SK-N-DZ (cell line): ENCODE data around the gene TMEM208.

Source experiments
- DNase-seq: peaks from one replicate; pipeline ENCODE4 v3.0.0-alpha.2; 2015; ENCODE audit warnings: low spot score

TMEM208 gene

DNA sequence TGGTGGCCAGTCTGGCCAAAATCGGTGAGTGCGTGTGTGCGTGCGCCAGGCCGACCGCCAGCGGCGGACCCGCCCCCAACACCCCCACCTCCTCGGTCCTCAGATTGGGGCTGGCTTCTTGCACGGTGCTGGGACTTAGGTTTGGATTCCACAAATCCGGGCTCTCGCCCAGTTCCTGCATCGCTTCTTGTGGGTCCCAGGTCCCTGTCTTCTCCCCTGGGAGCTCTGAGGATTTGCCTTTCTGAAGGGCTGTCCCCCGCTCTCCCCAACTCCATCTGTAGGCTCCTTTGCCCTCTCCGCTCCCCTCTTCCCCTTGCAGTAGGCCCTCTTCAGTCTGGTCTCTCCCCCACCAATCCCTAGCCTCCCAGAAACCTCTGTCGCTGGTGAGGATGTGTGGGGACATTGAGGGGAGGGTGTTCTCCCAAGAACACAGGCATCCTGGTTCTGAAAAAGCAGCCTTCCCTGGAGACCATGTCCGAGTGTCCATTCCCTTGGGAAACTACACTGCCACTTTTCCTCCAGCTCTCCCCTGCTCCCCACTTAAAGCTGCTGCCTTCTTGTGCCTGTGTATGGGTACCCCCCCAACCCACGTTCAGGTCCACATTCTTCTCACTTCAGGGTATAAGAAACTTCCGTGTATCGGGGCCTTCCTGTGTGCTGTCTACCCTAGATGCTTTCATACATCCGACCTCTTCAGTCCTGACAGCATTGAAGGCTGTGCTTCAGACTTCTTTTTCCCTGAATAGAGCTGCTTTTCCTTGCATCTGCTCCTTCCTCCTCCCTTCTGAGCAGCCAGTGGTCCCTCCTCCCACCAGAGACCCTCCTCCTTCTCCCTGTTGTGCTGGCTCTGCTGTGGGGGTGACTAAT is 22.5 kb downstream of the TMEM208 start:
- DNase-seq: peak; percentile 42

DNA sequence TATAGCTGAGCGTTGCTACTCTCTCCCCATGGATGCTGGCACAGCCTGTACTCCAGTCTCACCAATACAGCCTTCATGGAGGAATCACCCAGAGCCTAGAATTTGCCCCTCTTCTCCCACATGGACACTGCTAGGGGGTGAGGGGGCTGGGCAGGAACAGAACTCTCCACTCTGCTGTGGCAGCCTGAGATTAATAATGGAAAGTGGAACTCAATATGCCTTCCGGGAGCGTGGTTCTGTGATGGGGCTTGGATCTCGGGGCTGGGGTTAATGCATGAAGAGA is 23.1 kb downstream of the TMEM208 start:
- DNase-seq: no peak

DNA sequence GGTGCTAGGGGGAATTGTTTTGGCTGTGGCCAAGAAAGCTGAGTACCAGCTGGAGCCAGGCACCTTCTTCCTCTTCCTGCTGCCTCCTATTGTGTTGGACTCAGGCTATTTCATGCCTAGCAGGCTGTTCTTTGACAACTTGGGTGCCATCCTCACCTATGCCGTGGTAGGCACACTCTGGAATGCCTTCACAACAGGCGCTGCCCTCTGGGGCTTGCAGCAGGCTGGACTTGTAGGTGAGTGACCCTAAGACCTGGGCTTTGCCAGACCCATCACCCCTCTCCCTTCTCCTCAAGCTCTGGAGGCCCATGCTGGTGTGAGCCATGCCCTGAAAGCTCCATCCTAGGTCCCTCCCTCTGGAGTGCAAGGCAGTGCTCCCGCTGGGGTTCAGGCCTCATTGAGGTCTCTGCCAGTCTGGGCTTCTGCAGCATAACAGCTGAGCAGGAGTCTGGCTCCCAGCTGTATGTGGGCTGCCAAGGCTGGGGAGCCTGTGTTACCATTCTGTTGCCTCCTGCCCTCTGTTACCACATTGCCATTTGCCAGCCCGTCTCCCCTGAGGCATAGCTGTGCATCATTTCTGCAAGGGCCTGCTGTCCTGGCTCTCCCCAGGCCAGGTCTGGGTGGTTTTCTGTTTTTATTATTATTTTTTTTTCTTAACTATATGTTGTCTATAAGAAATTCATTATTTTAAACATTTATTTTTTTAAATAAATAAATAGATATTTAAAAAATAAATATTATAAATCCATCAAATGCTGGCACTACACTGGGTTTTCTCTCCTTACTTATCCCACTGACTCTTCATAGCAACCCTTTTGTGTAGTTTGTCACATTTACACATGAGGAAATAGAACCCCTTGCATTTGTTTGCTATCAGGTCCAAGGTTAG is 25.9 kb downstream of the TMEM208 start:
- no peak for DNase-seq

DNA sequence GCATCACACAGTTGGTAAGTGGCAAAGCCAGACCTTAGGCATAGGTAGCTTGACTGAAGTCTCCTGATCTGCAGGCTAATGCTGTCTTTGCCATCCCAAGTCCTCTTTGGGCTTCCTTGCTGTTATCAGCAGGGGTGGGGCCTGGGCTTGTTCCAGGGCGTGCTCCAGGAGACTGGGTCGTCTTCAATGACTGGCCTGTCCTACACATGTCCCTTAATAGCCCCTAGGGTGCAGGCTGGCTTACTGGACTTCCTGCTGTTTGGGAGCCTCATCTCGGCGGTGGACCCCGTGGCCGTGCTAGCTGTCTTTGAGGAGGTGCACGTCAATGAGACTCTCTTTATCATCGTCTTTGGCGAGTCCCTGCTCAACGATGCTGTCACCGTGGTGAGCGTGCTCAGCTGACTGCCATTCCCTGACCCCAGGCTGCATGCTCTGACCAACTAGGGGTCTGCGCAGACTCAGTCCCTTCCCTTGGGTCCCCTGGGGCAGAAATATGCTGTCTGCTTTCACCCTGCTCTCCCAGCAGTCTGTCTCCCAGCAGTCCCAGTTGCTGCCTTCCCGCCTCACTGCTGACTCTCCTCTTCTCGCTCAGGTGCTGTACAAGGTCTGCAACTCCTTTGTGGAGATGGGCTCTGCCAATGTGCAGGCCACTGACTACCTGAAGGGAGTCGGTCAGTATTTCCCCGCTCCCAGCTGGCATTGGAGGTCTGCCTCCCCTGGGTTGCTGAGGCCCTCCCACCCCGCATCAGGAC is 28.0 kb downstream of the TMEM208 start:
- DNase-seq: no peak

DNA sequence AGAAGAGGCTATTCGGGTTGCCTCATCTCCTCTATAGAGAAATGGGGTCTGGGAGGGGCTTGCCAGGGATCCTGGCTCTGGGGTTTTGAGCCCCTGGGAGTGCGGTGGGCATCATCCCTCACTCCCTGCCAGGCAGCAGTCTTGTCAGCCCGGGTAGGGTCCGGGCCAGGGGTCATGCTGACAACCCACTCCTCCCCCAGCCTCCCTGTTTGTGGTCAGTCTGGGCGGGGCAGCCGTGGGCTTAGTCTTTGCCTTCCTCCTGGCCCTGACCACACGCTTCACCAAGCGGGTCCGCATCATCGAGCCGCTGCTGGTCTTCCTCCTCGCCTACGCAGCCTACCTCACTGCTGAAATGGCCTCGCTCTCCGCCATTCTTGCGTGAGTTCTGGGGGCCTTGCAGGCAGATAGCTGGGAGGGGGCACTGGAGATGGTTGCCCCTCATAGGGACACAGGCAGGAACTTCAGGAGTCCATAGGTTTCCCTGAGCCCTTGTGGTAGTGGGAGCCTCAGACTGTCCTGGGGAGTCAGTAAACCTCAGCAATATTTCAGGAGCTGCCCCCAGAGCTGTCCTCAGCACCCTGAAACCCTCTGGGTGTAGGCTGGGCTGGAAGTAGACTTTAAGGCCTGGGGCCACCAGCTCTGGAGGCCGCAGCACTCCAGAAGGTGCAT is 28.8 kb downstream of the TMEM208 start:
- DNase-seq: no peak

DNA sequence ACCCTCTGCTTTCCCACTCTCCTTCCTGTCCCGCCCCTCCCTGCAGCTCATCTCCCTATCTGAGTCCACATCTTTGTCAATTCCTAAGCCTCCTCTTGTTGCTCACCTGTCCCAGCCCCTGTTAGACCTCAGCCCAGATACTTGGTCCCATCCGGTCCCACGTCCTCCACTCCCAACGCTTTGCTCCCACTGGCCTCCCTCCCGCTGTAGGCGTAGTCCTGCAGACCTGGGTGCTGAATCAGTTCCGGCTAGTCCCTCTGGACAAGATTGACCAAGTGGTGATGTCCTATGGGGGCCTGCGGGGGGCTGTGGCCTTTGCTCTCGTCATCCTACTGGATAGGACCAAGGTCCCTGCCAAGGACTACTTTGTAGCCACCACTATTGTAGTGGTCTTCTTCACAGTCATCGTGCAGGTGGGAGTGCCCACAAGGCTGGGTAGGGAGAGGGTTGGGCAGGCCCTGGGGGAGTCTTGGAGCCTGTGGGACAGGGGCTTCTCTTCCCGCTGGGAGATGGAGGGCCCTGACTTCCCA is 29.8 kb downstream of the TMEM208 start:
- no peak for DNase-seq

DNA sequence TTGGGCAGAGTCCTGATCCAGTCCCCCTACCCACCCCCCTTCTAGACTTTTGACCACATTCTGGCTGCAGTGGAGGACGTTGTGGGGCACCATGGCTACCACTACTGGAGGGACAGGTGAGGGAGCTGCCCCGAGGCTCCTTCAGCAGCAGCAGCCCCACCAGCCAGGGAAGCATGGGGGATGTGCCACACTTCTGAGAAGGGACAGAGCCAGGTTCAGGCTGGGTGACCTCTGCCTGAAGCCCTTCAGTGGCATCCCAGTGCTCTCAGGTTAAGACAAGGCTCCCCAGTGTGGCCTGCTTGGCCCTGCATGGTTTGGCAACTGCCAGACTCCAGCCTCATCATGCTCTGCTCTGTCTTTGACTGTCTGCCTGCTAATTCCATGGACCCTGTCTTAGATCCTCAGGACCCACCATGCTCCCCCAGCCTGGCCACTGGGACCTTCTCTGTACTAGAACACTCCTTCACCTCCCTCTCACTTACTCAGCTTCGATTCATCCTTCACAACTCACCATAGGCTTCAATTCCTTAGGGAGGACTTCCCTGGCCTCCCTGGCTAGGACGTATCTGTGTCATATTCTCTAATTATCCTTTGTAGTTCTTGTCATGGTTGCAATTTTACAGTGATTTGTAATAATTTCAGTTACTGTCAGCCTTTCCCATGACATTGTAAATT is 30.7 kb downstream of the TMEM208 start:
- DNase-seq: no peak

DNA sequence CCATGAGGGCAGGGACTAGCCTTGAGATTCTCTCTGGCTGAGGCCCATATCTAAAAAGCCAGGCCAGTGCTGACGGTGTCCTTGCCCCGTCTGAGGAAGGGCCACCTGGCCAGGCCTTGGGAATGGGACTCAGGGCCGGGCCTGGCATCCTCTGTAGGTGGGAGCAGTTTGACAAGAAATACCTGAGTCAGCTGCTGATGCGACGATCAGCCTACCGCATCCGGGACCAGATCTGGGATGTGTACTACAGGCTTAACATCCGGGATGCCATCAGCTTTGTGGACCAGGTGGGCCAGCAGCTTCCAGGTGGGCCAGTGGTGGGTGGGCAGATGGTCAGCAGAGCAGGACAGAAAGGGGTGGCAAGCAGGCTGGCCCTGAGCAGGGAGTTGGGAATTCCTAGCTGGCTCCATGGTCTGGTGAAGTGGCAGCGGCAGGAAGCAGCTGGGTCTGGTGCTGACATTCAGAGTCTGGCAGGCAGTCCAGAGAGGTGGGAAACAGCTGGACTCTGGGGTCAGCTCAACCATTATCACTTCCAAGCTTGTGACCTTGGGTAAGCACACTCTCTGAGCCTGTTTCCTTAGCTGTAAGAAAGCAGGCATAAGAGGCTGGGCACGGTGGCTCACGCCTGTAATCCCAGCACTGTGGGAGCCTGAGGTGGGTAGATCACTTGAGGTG is 31.4 kb downstream of the TMEM208 start:
- no peak for DNase-seq

DNA sequence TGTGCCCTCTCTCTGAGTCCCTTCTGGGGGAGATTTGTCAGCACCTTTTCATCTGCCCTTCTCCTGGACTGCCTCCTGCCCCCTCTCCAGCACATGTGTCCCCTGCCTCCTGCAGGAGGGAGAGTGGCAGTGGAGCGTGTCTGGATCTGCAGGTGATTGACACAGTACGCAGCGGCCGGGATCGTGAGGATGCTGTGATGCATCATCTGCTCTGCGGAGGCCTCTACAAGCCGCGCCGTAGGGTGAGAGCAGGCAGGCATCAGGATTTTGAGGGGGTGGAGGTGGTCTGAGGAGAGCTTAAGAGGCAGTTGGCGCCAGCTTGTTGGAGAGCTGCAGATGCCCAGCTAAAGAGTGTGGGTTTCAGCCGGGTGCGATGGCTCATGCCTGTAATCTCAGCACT is 32.8 kb downstream of the TMEM208 start:
- DNase-seq: no peak

DNA sequence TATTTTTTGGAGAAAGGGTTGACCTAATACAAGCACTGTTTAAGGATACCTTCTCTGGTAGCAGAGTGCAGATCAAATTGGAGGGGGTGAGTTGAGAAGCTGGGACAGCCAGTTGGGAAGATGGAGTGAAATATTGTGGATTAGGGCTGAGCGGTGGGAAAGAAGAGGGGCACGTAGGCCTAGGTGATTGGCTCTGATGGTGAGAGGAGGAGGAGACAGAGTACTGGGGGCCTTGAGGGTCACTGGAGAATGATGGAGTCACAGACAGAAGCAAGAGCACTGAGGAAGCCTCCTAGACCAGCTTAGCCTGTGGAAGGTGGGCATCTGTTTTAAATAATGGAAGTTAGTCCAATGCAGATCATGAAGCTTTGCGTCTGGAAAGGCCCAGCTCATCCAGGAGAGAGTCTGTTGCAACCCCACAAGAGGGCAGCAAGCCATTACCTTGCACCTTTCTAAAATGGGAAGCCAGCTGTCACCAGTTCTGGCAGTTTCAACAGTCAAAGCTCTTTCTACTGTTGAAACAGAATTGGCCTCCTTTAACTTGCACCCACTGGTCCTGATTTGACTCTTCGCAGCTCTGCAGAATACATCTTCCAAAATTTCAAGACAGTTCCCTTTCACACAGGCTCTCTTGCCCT is 33.6 kb downstream of the TMEM208 start:
- peak; percentile 72 for DNase-seq

DNA sequence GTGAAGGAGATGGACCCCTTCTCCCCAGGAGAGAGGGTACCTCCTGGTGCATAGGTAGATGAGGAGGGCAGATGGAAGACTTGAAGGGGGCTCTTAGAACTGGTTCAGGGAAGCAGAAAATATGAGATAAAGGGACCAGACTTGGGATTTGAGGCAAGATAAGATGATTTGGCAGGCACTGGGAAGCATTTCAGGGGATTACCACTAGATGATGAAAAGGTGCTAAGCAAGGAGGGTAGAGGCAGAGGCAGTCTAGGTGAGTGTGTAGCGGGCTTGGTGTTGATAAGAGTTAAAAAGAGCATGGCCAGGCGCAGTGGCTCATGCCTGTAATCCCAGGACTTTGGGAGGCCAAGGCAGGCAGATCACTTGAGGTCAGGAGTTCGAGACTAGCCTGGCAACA is 36.3 kb downstream of the TMEM208 start:
- DNase-seq: no peak

DNA sequence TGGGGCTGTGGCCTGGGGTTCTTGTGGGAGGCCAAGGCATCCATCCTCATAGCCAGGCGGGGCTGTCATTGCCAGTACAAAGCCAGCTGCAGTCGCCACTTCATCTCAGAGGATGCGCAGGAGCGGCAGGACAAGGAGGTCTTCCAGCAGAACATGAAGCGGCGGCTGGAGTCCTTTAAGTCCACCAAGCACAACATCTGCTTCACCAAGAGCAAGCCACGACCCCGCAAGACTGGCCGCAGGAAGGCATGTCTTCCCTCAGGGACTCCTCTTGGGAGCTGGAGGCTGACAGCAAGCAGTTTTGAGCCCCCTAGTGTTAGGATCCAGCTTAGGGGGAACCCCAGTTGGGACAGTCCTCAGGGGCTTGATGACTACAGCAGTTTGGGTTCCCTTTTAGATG is 37.3 kb downstream of the TMEM208 start:
- DNase-seq: no peak

DNA sequence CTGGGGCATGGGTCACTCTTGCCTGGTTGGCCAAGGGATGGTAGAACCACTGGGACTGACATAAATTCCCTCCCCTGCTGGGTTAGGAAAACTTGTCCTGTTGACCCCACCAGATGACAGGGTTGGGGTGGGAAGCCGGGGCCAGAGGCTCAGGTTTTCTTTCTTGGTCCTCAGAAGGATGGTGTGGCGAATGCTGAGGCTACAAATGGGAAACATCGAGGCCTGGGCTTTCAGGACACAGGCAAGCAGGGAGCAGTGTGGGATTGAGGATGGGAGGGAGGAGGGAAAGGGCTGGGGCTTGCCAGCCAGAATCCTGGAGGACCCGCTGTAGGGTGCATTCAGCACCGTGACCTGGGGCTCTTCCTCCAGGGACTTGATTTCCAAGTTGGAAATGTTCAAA is 37.9 kb downstream of the TMEM208 start:
- no peak for DNase-seq

DNA sequence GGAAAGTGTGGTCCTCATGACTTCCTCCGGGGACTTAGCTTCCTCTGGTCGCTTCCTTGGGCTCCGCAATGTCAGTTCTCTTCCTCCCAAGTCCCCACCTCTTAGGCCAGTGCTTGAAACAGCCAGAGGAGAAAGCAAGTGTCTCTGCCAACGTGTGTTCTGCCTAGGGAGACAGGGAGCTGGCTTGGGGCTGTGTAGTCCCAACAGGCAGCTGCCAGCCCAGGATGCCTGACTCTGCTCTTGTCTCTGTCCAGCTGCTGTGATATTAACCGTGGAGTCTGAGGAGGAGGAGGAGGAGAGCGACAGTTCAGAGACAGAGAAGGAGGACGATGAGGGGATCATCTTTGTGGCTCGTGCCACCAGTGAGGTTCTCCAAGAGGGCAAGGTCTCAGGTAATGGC is 38.9 kb downstream of the TMEM208 start:
- no peak for DNase-seq

DNA sequence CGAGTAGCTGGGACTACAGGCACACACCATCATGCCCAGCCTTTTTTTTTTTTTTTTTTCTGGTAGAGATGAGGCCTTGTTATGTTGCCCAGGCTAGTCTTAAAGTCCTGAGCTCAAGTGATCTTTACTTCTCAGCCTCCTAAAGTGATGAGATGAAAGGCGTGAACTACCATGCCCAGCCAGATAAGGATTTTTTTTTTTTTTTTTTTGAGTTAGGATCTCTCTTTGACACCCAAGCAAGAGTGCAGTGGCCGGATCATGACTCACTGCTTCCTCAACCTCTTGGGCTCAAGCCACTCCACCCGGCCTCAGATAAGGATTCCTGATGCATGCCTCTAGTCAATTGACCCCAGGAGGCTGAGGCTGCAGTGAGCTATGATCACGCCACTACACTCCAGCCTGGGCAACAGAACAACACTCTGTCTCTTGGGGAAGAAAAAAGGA is 41.2 kb downstream of the TMEM208 start:
- no peak for DNase-seq

DNA sequence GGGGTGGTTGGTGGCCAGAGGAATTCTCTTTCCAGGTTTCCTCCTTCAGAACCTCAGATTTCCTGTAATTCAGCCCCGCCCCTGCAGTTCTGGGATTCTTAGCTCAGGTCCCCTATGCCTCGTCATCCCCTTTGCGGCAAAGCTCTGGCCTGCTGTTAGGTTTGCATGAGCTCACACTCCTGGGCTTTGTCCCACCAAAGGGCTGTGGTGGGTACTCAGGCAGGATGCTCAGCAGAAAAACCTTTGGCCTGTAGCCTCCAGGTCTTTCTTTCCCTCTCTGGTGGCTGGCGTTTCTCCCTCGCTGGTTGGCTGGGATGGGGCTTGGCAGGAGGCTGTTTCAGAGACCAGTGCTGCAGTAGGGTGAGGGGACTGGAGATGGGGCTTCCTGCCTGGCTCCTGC is 42.8 kb downstream of the TMEM208 start:
- no peak for DNase-seq

DNA sequence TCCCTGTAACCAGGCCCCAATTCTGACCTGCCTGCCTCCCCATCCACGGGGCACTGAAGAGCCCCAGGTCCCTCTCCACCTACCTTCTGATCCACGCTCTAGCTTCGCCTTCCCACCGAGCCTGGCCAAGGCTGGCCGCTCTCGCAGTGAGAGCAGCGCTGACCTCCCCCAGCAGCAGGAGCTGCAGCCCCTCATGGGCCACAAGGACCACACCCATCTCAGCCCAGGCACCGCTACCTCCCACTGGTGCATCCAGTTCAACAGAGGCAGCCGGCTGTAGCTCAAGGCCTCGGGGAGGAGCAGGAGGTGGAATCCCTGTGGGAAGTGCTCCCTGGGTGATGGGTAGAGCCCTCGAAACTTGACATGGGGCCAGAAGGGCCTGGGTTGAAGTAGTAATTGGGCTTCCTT is 44.0 kb downstream of the TMEM208 start:
- no peak for DNase-seq

DNA sequence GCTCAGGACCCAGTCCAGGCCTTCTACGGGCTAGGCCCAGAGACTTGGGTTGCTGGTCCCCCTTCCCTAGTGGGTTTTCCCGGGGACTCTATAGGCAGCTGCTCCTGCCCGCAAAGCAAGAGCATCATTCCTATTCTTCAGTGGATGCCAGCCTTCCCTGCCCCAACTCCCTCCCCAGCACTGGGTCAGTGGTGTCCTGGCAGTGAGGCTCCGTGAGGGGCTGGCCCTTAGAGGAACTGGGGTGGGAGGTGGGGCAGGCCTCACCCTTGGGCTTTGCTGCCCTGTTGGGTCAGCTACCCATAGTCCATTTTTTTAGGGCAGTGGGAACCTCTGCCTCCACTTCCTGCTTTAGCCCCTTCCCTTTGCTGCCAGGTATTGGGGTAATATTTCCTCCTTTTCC is 44.5 kb downstream of the TMEM208 start:
- DNase-seq: no peak

DNA sequence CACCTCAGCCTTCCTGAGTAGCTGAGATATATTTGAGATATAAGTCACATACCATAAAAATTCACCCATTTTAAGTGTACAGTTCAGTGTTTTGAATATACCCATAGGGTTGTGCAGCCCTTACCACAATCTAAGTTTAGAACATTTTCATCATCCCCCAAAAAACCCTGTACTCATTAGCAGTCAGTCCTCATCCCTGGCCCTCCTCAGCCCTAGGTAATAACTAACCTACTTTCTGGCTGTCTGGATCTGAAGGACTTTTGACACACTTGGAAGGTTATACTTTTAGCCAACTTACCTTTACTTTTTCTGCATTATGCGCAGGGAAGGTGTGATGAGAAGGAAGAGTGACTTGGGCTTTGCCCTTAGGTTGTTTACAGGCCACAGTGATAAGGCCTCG is 48.4 kb downstream of the TMEM208 start:
- no peak for DNase-seq
